HepG2 (cell line): ENCODE measurements around the gene DENND10.

ENCODE experiments used
- MXD4 ChIP-seq: IDR thresholded peaks from 2 replicates; pipeline ENCODE4 v1.6.1; 2016; ENCODE audit warnings: mild to moderate bottlenecking, missing biosample characterization, missing genetic modification reagents
- RAD51 ChIP-seq: fragments of 450-650 bp; IDR thresholded peaks from 2 replicates; pipeline ENCODE4 v1.6.1; 2016; ENCODE audit warnings: borderline replicate concordance
- SIN3A ChIP-seq: IDR thresholded peaks from 2 replicates; pipeline ENCODE4 v1.6.1; 2011; ENCODE audit warnings: low read depth, mild to moderate bottlenecking, control low read depth, low read length, borderline replicate concordance
- ZFX ChIP-seq: sonication (generic); formaldehyde crosslinking; IDR thresholded peaks from 2 replicates; pipeline ENCODE4 v1.4.0; 2020; ENCODE audit warnings: mild to moderate bottlenecking, low read depth, missing genetic modification reagents, moderate library complexity
- TF ChIP-seq, protein P1 (sequence below): sonication (generic); formaldehyde crosslinking; IDR thresholded peaks from 2 replicates; pipeline ENCODE4 v1.5.0; 2020; ENCODE audit warnings: mild to moderate bottlenecking, missing genetic modification reagents, moderate library complexity
- TF ChIP-seq, protein P2 (sequence below), 2 experiments: sonication (generic) in 1 of 2; formaldehyde crosslinking in 1 of 2; IDR thresholded peaks; 2 replicates each; pipeline versions ENCODE4 v1.5.1 to v1.6.1; 2011 to 2020; ENCODE audit warnings: borderline replicate concordance in 1 of 2, low read depth in 1 of 2, low read length in 1 of 2, mild to moderate bottlenecking in 1 of 2, missing genetic modification reagents in 1 of 2, moderate library complexity in 1 of 2

DNA sequence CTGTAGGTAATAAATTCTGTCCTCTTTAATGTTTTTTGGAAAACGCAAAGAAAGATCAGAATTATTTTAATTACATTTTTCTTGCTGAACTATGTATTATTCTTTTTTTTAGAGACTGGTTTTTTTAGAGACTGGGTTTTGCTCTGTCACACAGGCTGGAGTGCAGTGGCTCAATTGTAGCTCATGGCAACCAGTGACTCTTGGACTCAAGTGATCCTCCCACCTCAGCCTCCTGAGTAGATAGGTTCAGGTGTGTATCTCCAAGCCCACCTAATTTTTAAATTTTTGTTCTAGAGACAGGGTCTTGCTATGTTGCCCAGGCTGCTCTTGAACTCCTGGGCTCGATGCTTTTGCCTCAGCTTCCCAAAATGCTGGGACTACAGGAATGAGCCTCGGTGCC lies 5.3 kb upstream of the DENND10 start:
- TF ChIP-seq, protein P1, sequence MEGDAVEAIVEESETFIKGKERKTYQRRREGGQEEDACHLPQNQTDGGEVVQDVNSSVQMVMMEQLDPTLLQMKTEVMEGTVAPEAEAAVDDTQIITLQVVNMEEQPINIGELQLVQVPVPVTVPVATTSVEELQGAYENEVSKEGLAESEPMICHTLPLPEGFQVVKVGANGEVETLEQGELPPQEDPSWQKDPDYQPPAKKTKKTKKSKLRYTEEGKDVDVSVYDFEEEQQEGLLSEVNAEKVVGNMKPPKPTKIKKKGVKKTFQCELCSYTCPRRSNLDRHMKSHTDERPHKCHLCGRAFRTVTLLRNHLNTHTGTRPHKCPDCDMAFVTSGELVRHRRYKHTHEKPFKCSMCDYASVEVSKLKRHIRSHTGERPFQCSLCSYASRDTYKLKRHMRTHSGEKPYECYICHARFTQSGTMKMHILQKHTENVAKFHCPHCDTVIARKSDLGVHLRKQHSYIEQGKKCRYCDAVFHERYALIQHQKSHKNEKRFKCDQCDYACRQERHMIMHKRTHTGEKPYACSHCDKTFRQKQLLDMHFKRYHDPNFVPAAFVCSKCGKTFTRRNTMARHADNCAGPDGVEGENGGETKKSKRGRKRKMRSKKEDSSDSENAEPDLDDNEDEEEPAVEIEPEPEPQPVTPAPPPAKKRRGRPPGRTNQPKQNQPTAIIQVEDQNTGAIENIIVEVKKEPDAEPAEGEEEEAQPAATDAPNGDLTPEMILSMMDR, result no peak
- TF ChIP-seq, protein P2, sequence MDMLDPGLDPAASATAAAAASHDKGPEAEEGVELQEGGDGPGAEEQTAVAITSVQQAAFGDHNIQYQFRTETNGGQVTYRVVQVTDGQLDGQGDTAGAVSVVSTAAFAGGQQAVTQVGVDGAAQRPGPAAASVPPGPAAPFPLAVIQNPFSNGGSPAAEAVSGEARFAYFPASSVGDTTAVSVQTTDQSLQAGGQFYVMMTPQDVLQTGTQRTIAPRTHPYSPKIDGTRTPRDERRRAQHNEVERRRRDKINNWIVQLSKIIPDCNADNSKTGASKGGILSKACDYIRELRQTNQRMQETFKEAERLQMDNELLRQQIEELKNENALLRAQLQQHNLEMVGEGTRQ (IDR thresholded peaks at IDR 0.05; ENCODE audit: low read depth, low read length), result no peak
- TF ChIP-seq, protein P2 (CRISPR knock-in tag; IDR thresholded peaks at IDR 0.05; ENCODE audit: borderline replicate concordance), result no peak
- TF ChIP-seq SIN3A, result no peak
- no peak for TF ChIP-seq MXD4 (CRISPR knock-in tag)
- TF ChIP-seq ZFX (CRISPR knock-in tag), result no peak
- no peak for TF ChIP-seq RAD51
